ENCODE data around the gene ABTB1. TPM values are rescaled to one million over a fixed set of nuclear protein-coding genes. Genes with fewer than 3 reads are reported as not detected.

The ABTB1 gene
- total and polyA plus RNA-seq, 8 donors: 22.0 to 113 (median 43.7) TPM

DNA sequence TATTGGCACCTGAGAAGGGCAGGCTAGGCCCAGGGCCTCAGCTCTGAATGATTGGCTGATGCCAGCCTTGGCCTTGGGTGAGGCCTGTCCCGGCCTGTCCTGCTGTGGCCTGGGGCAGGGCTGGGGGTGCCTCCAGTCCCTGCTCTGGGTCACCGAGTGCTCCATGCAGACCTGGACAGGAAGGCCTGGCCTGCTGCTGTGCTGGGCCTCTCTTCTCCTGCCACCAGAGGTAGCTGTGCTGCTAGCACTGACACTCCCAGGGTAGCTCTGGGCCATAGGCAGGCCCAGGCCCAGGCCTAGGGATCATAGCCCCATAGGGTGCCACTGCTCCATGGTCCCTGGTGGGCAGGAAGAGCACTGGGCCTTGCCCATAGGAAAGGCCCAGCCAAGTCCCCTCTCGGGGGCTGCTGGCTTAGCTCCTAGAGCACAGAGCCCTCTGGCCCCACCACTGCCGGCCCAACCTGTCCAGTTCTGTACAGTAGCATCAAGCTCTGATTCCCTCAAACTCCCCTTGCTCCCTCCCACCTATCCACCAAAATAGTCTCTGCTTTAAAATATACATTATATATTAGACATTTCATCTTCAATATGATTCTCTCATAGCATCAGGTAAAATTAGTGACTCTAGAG is 18.2 kb downstream of the ABTB1 start:
- 52 to 82% (median 69%) methylated on average over 3 to 4 of the region's 4 CpGs for WGBS, 5 donors
- intact Hi-C loops (cut with DNase I; ENCODE audit: low total_unique reads): loop anchor here (10.0 kb wide), 1 partner anchor 134 kb away; the partner anchor contains the start of gene MGLL

DNA sequence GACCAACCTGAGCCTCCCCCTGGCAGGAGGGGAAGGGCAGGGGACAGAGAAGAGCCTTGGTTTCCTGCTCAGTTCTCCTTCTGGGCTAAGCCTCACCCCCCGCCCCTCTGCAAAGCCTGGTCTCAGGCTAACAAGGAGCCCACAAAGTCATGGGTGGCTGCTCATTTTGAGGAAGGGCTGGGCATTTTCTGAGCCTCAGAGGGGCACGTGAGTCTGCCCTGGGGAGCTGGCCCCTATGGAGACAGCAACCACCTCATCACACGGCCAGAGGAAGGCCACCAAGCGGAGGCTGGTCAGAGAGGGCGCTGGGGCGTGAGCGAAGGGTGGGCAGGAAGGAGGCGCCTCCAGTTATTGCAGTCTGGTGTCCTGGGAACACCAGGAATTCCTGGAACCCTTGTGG is 18.7 kb downstream of the ABTB1 start:
- Histone ChIP-seq H3K9me3 (no peaks in the 10 kb centered on the region), H3K36me3 (peaks cover 0 to 33% (median 17%) of the 10 kb centered on the region in 4 donors), H3K27ac (peak overlapping the region in 1 of 5 donors; percentile 76), H3K4me1 (peaks cover 2 to 45% (median 22%) of the 10 kb centered on the region in 4 donors), H3K27me3 (no peaks in the 10 kb centered on the region), H3K4me3 (no peak overlapping the region)
- 87 to 93% (median 91%) methylated on average over 8 of the region's 8 CpGs for WGBS, 5 donors
- TF ChIP-seq POLR2A (IDR thresholded peaks at IDR 0.05) (no peak), POLR2AphosphoS5 (IDR thresholded peaks at IDR 0.05) (no peak), EP300 (IDR thresholded peaks at IDR 0.05) (no peak)
- TF ChIP-seq, protein P1, sequence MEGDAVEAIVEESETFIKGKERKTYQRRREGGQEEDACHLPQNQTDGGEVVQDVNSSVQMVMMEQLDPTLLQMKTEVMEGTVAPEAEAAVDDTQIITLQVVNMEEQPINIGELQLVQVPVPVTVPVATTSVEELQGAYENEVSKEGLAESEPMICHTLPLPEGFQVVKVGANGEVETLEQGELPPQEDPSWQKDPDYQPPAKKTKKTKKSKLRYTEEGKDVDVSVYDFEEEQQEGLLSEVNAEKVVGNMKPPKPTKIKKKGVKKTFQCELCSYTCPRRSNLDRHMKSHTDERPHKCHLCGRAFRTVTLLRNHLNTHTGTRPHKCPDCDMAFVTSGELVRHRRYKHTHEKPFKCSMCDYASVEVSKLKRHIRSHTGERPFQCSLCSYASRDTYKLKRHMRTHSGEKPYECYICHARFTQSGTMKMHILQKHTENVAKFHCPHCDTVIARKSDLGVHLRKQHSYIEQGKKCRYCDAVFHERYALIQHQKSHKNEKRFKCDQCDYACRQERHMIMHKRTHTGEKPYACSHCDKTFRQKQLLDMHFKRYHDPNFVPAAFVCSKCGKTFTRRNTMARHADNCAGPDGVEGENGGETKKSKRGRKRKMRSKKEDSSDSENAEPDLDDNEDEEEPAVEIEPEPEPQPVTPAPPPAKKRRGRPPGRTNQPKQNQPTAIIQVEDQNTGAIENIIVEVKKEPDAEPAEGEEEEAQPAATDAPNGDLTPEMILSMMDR (IDR thresholded peaks at IDR 0.05): no peak
- DNase-seq: no peak
- intact Hi-C loops (cut with DNase I; ENCODE audit: low total_unique reads): loop anchor here (10.0 kb wide), 1 partner anchor 133 kb away; the partner anchor contains the start of gene MGLL

More for the DNA sequence above, 18.2 kb downstream of the ABTB1 start:
- Histone ChIP-seq H3K9me3 (no peaks in the 10 kb centered on the region), H3K4me3 (no peak overlapping the region), H3K27ac (peak overlapping the region in 3 of 5 donors; percentile 39 to 76 (median 61)), H3K4me1 (peaks cover 0 to 39% (median 17%) of the 10 kb centered on the region in 4 donors), H3K36me3 (peaks cover 0 to 33% (median 17%) of the 10 kb centered on the region in 4 donors), H3K27me3 (no peaks in the 10 kb centered on the region)
- peak; percentile 47 to 80 for DNase-seq
- TF ChIP-seq POLR2A (IDR thresholded peaks at IDR 0.05) (no peak), POLR2AphosphoS5 (IDR thresholded peaks at IDR 0.05) (no peak)
- TF ChIP-seq, protein P1 (IDR thresholded peaks at IDR 0.05): peak in 5 of 7 experiments; percentile 40 to 59 (median 42)

DNA sequence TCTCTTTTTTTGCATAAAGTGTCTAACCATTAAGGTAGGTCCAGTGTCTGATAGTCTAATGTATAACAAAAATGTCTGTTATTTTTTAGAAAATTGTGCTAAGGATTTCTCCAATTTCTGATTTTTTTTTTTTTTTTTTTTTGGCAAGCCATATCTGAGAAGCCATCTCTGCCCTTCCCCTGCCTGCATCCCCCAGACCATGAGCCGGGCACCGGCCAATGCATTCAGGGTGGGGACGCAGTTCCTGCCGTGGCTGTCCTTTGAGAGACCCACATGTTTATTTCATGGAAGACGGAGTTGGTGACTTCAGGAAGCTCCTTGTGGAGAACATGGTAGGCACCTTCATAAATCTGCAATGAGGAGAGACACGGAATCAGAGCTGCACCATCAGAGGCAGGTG is 19.2 kb downstream of the ABTB1 start:
- intact Hi-C loops (cut with DNase I; ENCODE audit: low total_unique reads): loop anchor here (10.0 kb wide), 1 partner anchor 133 kb away; the partner anchor contains the start of gene MGLL
- 92 to 97% (median 94%) methylated on average over 6 of the region's 6 CpGs for WGBS, 5 donors
- no peaks in the 10 kb centered on the region for H3K9me3 ChIP-seq
- H3K4me3 ChIP-seq: no peak overlapping the region
- no peaks in the 10 kb centered on the region for H3K27me3 ChIP-seq
- H3K36me3 ChIP-seq: peaks cover 0 to 33% (median 17%) of the 10 kb centered on the region in 4 donors
- DNase-seq: no peak
- H3K4me1 ChIP-seq: peaks cover 7 to 50% (median 27%) of the 10 kb centered on the region in 4 donors
- TF ChIP-seq EP300 (IDR thresholded peaks at IDR 0.05) (no peak), POLR2A (IDR thresholded peaks at IDR 0.05) (no peak), POLR2AphosphoS5 (IDR thresholded peaks at IDR 0.05) (no peak)
- TF ChIP-seq, protein P1 (IDR thresholded peaks at IDR 0.05): no peak
- no peak overlapping the region for H3K27ac ChIP-seq

DNA sequence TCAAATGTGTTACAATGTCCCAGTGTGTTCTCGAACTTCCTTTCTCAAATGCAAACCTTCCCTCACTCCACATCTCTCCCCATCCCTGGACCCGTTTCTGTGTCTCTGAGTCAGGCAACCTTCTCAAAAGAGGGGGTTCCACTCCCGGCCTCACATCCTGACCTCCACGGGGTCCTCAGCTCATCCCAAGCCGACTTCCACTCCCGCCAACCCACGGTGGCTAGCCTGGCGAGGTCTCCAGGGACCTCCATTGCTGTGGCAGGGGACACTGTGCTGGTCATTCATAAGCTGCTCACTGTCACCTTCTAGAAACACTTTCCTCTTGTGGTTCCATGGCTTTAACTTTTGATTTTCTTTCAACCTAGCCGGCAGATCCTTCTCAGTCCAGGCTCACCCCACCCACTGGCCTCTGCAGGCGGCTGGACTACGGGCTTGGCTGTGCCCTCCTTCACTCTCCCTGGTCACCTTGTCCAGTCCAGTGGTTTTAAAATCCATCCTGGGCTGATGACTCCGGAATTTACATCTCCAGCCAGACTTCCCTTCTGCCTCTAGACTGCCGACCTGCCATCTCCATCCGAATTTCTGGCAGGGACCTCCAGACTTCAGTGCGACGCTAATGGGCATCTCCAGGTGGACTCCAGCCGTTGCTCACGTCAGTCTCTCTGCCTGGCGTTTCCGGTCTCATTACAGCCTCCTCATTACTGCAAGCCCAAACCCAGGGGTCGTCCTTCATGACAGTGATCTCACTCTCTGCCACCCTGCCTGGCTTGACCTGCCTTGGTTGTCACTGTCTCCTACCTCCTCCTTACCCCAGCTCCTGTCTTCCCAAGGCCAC is 20.0 kb downstream of the ABTB1 start:
- H3K27me3 ChIP-seq: no peaks in the 10 kb centered on the region
- WGBS, 5 donors: 87 to 95% (median 90%) methylated on average over 21 of the region's 21 CpGs
- intact Hi-C loops (cut with DNase I; ENCODE audit: low total_unique reads): loop anchor here (10.0 kb wide), 1 partner anchor 132 kb away; the partner anchor contains the start of gene MGLL
- H3K27ac ChIP-seq: no peak overlapping the region
- no peak for DNase-seq
- H3K4me1 ChIP-seq: peaks cover 14 to 57% (median 34%) of the 10 kb centered on the region in 4 donors
- H3K4me3 ChIP-seq: no peak overlapping the region
- H3K9me3 ChIP-seq: no peaks in the 10 kb centered on the region
- TF ChIP-seq, protein P1 (IDR thresholded peaks at IDR 0.05): no peak
- TF ChIP-seq EP300 (IDR thresholded peaks at IDR 0.05) (no peak), POLR2AphosphoS5 (IDR thresholded peaks at IDR 0.05) (no peak), POLR2A (IDR thresholded peaks at IDR 0.05) (no peak)
- H3K36me3 ChIP-seq: peaks cover 0 to 33% (median 17%) of the 10 kb centered on the region in 4 donors

Measured in stomach (tissue), 9 donors.